ENCODE data around the gene CAPN2.

Gene CAPN2

DNA sequence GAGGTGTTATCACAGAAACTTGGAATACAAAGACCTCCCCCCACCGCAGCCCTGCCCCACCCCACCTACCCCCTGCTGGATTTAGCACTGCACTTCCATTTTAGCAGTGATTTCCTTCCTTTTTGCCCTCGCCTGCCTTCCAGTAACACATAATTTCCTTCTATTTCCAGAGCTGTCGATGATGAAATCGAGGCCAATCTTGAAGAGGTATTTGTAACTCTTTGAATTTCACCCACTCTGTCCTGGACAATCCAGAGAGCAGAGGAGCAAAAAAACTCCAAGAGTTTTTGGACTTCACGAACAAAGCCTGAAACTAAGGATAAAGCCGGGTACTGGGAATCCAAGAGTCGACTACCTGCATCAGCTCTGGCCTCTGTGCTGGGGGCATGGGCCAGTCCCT lies 49.1 kb downstream of the CAPN2 start:
- DNase-seq: no peak

DNA sequence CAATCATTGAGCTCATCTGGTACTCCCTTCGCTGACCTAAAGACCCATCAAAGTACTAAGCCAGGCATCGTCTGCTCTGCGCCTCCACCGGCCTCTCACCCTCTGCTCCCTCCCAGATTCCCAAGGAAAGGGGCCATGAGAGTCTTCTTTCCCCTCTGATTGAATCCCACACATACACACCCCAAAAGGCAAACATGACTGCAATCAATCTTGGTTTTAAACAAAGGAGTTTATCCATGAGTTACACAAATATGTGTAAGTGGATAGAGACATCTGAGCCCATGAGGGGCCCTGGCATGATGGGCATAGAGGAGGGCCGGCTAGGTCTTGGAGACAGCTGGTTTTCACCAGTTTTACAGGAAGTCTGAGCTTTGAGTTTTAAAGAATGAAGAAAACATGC lies 50.9 kb downstream of the CAPN2 start:
- no peak for DNase-seq

GRCh38 chr1:223763881-223764280 lies 51.5 kb downstream of the CAPN2 start:
- no peak for DNase-seq

GRCh38 chr1:223765036-223765718 lies 52.8 kb downstream of the CAPN2 start:
- no peak for DNase-seq

- no peak for DNase-seq
Observed at GRCh38 chr1:223765719-223766340, 53.5 kb downstream of the CAPN2 start.

- DNase-seq: no peak
Observed at GRCh38 chr1:223770621-223771315, 58.4 kb downstream of the CAPN2 start.

DNA sequence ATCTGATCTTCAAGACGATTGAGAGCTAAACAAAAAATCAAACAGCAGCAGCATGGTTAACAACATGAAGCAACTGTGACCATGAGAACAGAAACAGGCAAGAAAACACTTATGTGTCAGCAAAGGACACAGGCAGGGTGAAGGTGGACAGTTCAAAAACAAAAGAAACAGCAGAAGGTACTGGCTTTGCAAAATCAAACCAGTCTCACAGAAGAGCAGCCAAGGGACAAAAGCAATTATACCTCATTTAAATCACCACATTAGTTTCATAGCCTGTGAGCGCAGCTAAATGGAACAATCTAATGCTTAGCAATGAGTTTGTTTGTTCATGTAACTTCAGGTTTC lies 59.1 kb downstream of the CAPN2 start:
- no peak for DNase-seq

- no peak for DNase-seq
Observed at GRCh38 chr1:223771814-223772770, 59.8 kb downstream of the CAPN2 start.

DNA sequence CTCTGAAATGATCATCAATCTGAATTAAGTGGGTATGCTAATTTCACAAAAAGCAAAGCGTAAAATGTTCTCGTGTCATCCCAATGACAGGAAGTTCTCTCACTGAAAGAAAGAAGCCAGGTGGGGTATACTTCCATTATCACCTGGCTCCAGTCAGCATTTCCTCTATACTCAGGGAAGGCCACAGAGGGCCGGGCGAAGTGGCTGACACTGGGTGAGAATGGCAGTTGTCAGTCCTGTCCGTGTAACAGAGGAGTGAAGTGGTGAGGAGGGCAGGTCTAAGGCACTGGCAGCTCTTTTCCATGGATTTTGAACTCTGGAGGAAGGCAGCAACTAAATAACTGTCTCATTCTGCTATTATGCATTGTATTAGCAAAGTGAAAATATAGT lies 60.4 kb downstream of the CAPN2 start:
- no peak for DNase-seq

- no peak for DNase-seq
Observed at GRCh38 chr1:223774134-223774814, 61.9 kb downstream of the CAPN2 start.

DNA sequence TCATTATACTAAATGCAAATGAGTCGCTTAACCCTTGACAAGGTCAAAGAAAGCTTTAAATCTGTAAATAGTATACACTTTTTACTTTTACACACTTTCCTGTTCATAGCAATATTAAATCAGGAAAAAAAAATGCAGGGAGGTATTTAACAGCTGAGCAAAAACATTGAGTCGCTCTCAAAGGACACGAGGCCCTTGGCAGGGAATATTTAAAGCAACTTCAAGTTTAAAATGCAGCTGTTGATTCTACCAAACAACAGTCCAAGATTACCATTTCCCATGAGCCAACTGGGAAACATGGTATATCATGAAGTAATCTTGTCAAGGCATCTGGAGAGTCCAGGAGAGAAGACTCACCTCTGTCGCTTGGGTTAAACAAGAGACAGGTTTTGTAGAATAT lies 62.7 kb downstream of the CAPN2 start:
- no peak for DNase-seq

DNA sequence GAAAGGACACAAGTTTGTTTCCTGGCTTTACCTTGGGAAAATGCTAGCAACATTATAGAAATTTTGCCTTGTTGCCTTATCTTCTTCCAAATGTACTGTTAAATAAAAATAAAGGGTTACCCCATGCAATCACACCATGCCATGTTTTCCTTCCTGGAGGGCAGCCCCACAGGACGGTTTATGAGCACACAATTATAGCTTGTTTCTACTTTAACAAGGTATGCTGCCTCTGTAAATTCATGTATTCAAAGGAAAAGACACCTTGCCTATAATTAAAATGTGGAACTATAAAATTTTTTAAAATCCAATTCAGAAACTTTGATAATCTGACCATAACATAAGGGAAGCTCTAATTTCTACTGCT lies 63.4 kb downstream of the CAPN2 start:
- DNase-seq: no peak

DNA sequence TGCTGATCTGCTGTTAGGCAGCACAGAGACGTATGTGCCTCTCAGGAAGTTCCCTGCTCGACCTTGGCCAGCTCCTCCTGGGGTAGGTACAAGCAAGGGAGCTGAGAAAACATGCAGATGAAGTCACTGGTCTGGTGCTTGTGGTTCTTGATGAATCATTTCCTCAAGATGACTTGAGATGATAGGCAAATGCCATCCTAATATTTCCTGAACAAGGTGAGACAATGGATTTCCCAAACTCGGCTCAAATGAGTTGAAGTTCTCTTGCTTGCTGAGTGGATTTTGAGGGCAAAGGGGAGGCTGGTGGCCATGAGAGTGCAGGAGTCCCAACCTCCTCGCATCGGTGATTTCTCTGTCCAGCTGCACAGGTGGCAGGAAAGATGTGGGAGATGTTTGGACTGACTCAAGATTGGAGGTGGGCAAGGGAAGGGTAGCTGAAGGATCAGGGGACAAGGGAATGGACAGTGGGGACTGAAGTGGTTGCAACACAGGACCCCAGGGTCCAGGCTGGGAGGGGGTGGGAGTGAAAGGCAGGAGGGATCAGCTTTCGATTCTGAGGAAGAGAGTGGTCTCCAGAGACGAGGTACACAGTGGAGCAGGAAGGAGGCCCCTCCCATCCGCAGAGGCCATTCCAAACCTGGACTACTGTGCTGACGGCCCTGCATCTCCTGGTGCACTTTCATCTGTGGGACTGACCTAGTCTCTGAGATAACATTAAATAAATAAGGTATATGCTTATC lies 63.9 kb downstream of the CAPN2 start:
- no peak for DNase-seq

DNA sequence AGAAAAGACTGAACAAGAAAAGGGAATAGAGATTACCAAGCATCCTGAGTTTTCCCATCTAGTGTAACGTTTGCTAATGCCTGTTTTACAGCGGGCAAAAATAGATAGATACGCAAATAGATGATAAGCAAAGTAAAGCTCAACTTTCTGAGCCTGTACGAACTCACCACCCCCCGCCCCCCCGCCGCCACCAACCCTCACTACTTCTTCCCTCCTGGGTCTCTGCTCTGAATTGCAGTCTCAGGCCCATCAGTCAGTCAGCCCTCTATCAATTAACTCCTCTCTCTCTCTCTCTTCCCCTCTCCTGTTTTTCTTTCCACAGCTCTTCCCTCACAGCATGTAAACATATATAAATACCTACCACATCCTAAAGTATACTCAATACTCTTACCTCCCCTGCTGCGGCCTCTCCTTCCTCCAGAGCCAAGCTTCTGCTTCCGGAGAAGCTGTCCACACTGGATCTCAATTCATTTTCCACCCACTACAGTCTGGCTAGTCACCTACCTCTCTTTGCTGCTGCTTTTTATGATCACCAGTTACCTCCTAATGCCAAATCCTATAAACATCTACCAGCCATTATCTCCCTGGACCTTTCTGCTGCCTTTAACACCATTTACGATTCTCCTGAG lies 64.6 kb downstream of the CAPN2 start:
- no peak for DNase-seq

DNA sequence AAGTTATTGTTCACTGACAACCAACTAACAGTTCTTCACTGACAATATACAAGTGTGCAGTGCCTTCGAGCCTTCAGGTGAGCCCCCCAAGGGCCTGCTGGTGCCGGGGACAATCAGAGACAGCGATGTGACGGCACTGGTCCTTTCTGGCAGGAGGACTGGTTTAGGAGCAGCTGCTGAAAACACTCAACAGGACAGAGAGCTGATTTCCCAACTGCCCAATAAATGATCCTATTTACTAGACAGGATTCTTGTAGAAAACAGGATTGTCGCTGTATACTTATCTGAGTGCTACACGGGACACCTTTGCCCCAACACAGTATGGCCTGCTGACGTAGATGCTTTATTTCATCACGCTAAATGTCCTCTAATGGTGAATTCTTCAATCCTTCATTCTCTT lies 68.0 kb downstream of the CAPN2 start:
- DNase-seq: no peak

DNA sequence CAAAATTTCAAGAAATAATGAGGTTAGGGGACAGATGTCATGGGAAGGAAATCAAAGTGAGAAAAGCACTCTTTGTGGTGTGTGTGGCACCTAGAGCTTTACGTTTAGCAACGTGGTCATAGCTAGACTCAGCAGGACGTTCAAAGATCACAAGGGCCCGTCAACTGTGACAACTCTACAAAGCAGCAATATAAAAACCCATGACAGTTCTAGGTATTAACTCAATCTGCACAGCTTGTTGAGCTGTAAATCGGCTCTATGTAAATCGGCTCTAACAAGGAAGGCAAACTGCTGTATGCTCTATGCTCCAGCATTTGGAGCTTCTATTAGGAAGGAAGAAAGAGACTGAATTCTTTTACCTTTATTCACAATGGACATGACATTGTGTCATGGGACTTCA lies 68.6 kb downstream of the CAPN2 start:
- no peak for DNase-seq

- DNase-seq: no peak
Observed at GRCh38 chr1:223783676-223784075, 71.3 kb downstream of the CAPN2 start.

- no peak for DNase-seq
Observed at GRCh38 chr1:223784541-223784940, 72.2 kb downstream of the CAPN2 start.

GRCh38 chr1:223785808-223786207 lies 73.5 kb downstream of the CAPN2 start:
- no peak for DNase-seq

DNA sequence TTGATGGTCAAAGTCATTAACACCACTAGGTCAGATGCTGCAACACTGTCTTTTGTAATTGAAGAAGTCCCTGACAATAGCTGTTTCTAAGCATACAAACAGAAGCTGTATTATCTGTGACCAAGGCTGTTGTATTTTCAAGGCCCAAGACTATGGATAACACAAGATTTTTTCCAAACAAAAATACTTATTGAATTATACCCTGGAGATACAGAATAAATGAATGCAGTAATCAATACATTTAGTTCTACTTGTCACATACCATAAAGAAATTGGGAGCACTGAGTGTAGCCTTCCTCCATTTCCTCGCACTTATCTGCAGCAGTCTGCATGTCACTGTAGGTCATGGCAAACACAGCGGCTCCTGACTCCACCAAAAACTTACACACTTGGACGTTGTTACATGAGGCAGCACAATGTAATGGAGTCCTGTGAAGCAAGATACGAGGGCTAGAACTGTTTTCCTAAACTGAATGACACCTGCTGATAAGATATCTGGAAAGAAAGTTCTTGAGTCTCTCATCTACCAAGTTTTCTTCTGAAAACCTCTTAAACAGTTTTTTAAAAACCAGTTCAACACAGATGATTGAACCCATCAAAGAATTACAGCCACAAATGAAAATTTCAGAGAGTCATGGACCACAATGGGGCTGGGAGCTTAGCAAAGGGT lies 76.5 kb downstream of the CAPN2 start:
- DNase-seq: no peak

GRCh38 chr1:223792046-223792445 lies 79.7 kb downstream of the CAPN2 start:
- no peak for DNase-seq
